Neural cell (in vitro differentiated cells): ENCODE measurements around the gene MKRN1. TPM values are rescaled to one million over a fixed set of nuclear protein-coding genes. Genes with fewer than 3 reads are reported as not detected.
"Not testable (repeated sequence)": the region's sequence is repeated elsewhere in the genome, so short reads cannot be mapped to it uniquely, and the experiment has no call there.

Experiments
- H2AFZ ChIP-seq: fragments of 200-600, 300-800 bp; sonication (generic), shearing (Covaris generic); 2 replicates; pipeline ENCODE4 v1.6.0; 2014; ENCODE audit warnings: low read depth, mild to moderate bottlenecking, antibody characterized with exemption, low read length, moderate library complexity
- H3F3A ChIP-seq: fragments of 200-600 bp; shearing (Covaris generic); 2 replicates; pipeline ENCODE4 v1.6.1; 2016; ENCODE audit warnings: mild to moderate bottlenecking, moderate library complexity, mixed read lengths, antibody characterized with exemption, low read length; ENCODE audit not compliant: insufficient read depth, poor library complexity, severe bottlenecking
- H3K27ac ChIP-seq: fragments of 200-600, 300-800 bp; sonication (generic), shearing (Covaris generic); 2 replicates; pipeline ENCODE4 v1.5.1; 2014; ENCODE audit warnings: mild to moderate bottlenecking, low read length, moderate library complexity
- H3K27me3 ChIP-seq: fragments of 300-800, 200-600 bp; sonication (generic), shearing (Covaris generic); 2 replicates; pipeline ENCODE4 v1.6.0; 2014; ENCODE audit warnings: mild to moderate bottlenecking, low read depth, low read length, moderate library complexity; ENCODE audit not compliant: insufficient read depth
- H3K36me3 ChIP-seq: fragments of 300-800, 200-600 bp; sonication (generic), shearing (Covaris generic); 2 replicates; pipeline ENCODE4 v1.5.1; 2014; ENCODE audit warnings: mild to moderate bottlenecking, antibody characterized with exemption, low read length, moderate library complexity; ENCODE audit not compliant: insufficient read depth
- H3K4me2 ChIP-seq: fragments of 300-800, 200-600 bp; sonication (generic), shearing (Covaris generic); 2 replicates; pipeline ENCODE4 v1.6.0; 2014; ENCODE audit warnings: mild to moderate bottlenecking, low read length
- H3K4me3 ChIP-seq: fragments of 300-800, 200-600 bp; sonication (generic), shearing (Covaris generic); 2 replicates; pipeline ENCODE4 v1.5.1; 2014; ENCODE audit warnings: mild to moderate bottlenecking, low read length, moderate library complexity
- H3K79me2 ChIP-seq: fragments of 200-600 bp; shearing (Covaris generic); replicated peaks from 2 replicates; pipeline ENCODE4 v1.6.0; 2014; ENCODE audit warnings: mild to moderate bottlenecking, low read length, moderate library complexity; ENCODE audit not compliant: insufficient read depth
- H3K9ac ChIP-seq: fragments of 300-800, 200-600 bp; sonication (generic), shearing (Covaris generic); 2 replicates; pipeline ENCODE4 v1.6.1; 2016; ENCODE audit warnings: mild to moderate bottlenecking, low read length, mixed read lengths
- H3K9me2 ChIP-seq: fragments of 200-600 bp; shearing (Covaris generic); 2 replicates; pipeline ENCODE4 v1.6.1; 2016; ENCODE audit warnings: mild to moderate bottlenecking, low read length, mixed read lengths; ENCODE audit not compliant: insufficient read depth
- H3K9me3 ChIP-seq: fragments of 200-600, 300-800 bp; sonication (generic), shearing (Covaris generic); 2 replicates; pipeline ENCODE4 v1.6.1; 2016; ENCODE audit warnings: mild to moderate bottlenecking, mixed run types, low read length, moderate library complexity, mixed read lengths
- H4K20me1 ChIP-seq: fragments of 200-600 bp; shearing (Covaris generic); 2 replicates; pipeline ENCODE4 v1.6.1; 2016; ENCODE audit warnings: mild to moderate bottlenecking, mixed run types; ENCODE audit not compliant: insufficient read depth
- EP300 ChIP-seq: fragments of 450-650 bp; conservative IDR thresholded peaks from 2 replicates; pipeline ENCODE4 v1.6.1; 2014; ENCODE audit warnings: antibody characterized with exemption, mild to moderate bottlenecking, moderate library complexity; ENCODE audit not compliant: poor library complexity, severe bottlenecking
- EZH2 ChIP-seq: fragments of 200-600, 300-800 bp; shearing (Covaris generic), sonication (generic); IDR thresholded peaks from 2 replicates; pipeline ENCODE4 v1.6.1; 2014; ENCODE audit warnings: antibody characterized with exemption, low read length, borderline replicate concordance, mild to moderate bottlenecking; ENCODE audit not compliant: insufficient read depth, poor library complexity, severe bottlenecking
- MXI1 ChIP-seq: fragments of 450-650 bp; conservative IDR thresholded peaks from 2 replicates; pipeline ENCODE4 v1.6.1; 2014; ENCODE audit warnings: antibody characterized with exemption, mild to moderate bottlenecking; ENCODE audit not compliant: poor library complexity, severe bottlenecking
- POLR2AphosphoS5 ChIP-seq: IDR thresholded peaks from 2 replicates; pipeline ENCODE4 v1.6.1; 2012
- RAD21 ChIP-seq: fragments of 450-650 bp; conservative IDR thresholded peaks from 2 replicates; pipeline ENCODE4 v1.6.1; 2014; ENCODE audit warnings: antibody characterized with exemption, mild to moderate bottlenecking, moderate library complexity
- SMC3 ChIP-seq: fragments of 450-650 bp; conservative IDR thresholded peaks from 2 replicates; pipeline ENCODE4 v1.6.1; 2014; ENCODE audit warnings: antibody characterized with exemption, mild to moderate bottlenecking, moderate library complexity; ENCODE audit not compliant: poor library complexity
- TAF1 ChIP-seq: IDR thresholded peaks from 2 replicates; pipeline ENCODE4 v1.6.1; 2012; ENCODE audit warnings: low read depth
- polyA plus RNA-seq: library from polyadenylated mRNA; depleted of rRNA; stranded (reverse); fragments of >200 nt; gene quantifications from 2 replicates; pipeline ENCODE4 v1.2.3, GENCODE V29; 2014
- TF ChIP-seq, protein P1 (sequence below): fragments of 450-650 bp; IDR thresholded peaks from 2 replicates; pipeline ENCODE4 v1.5.1; 2014; ENCODE audit warnings: antibody characterized with exemption, mild to moderate bottlenecking, moderate library complexity; ENCODE audit not compliant: poor library complexity, severe bottlenecking
- TF ChIP-seq, protein P2 (sequence below): IDR thresholded peaks from 2 replicates; pipeline ENCODE4 v1.6.1; 2012; ENCODE audit warnings: borderline replicate concordance

The MKRN1 gene
- polyA plus RNA-seq, 1 donor from 2014 or later: 251 TPM

DNA sequence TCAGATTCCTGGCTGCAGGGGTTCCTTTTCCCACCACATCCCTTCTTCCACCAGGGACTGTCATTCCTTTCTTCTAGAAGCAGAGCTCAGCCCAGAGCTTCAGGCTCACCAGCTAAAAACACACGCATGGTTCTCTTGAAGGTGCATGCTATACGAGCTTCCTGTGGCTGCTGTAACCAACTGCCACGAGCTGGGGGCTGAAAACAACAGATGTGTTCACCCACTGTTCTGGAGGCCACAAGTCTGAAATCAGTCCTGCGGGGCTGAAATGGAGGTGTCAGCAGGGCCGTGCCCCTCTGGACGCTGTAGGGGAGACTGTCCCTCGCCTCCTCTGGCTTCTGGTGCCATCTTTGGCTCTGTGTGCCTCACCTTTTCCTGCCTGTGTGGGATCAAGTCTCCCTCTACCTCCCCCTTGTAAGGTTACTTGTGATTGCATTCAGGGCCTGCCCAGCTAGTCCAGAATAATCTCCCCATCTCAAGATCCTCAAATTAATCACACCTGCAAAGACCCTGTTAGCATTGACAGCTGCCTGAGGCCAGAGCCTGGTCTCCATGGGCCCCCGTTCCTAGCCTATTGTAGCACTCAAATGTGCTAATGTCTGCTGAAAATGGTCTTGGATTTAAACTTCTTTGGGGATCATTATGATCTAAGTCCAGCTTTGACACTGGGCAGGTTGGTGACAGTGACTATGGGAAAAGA lies 61.7 kb downstream of the MKRN1 start:
- no peak overlapping the region for H3K4me3 ChIP-seq
- no peaks in the 10 kb centered on the region for H3K36me3 ChIP-seq
- no peak overlapping the region for H2AFZ ChIP-seq
- no peak for TF ChIP-seq TAF1
- TF ChIP-seq, protein P1, sequence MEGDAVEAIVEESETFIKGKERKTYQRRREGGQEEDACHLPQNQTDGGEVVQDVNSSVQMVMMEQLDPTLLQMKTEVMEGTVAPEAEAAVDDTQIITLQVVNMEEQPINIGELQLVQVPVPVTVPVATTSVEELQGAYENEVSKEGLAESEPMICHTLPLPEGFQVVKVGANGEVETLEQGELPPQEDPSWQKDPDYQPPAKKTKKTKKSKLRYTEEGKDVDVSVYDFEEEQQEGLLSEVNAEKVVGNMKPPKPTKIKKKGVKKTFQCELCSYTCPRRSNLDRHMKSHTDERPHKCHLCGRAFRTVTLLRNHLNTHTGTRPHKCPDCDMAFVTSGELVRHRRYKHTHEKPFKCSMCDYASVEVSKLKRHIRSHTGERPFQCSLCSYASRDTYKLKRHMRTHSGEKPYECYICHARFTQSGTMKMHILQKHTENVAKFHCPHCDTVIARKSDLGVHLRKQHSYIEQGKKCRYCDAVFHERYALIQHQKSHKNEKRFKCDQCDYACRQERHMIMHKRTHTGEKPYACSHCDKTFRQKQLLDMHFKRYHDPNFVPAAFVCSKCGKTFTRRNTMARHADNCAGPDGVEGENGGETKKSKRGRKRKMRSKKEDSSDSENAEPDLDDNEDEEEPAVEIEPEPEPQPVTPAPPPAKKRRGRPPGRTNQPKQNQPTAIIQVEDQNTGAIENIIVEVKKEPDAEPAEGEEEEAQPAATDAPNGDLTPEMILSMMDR: no peak
- no peak overlapping the region for H3K4me2 ChIP-seq
- H3K9me2 ChIP-seq: no peaks in the 10 kb centered on the region
- no peaks in the 10 kb centered on the region for H3F3A ChIP-seq
- no peak overlapping the region for H3K27ac ChIP-seq
- no peak overlapping the region for H3K9ac ChIP-seq
- H3K9me3 ChIP-seq: no peaks in the 10 kb centered on the region
- no peaks in the 10 kb centered on the region for H3K79me2 ChIP-seq
- H3K27me3 ChIP-seq: no peaks in the 10 kb centered on the region
- no peaks in the 10 kb centered on the region for H4K20me1 ChIP-seq

DNA sequence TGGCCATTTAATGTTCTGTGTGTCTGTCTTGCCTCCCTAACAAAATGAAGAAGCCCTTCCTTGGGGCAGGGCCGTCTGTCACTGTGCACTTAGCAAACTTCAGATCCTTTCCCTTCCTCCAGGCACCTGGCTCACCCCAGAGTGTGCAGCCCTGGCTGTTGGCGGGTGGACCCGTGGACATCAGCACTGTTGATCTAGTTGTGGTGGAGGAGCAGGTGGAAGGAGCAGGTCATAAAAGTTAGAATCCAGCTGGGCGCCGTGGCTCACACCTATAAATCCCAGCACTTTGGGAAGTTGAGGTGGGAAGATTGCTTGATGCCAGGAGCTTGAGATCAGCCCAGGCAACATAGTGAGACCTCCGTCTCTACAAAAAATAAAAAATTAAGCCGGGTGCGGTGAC lies 62.7 kb downstream of the MKRN1 start:
- Histone ChIP-seq H2AFZ (no peak overlapping the region), H4K20me1 (no peaks in the 10 kb centered on the region), H3K27me3 (no peaks in the 10 kb centered on the region), H3K9ac (no peak overlapping the region), H3K9me2 (no peaks in the 10 kb centered on the region), H3K4me2 (no peak overlapping the region), H3F3A (no peaks in the 10 kb centered on the region), H3K4me3 (no peak overlapping the region), H3K36me3 (no peaks in the 10 kb centered on the region), H3K79me2 (no peaks in the 10 kb centered on the region), H3K9me3 (no peaks in the 10 kb centered on the region), H3K27ac (no peak overlapping the region)
- TF ChIP-seq POLR2AphosphoS5 (no peak), EP300 (no peak), MXI1 (no peak), EZH2 (no peak), SMC3 (no peak), RAD21 (no peak), TAF1 (no peak)
- TF ChIP-seq, protein P2, sequence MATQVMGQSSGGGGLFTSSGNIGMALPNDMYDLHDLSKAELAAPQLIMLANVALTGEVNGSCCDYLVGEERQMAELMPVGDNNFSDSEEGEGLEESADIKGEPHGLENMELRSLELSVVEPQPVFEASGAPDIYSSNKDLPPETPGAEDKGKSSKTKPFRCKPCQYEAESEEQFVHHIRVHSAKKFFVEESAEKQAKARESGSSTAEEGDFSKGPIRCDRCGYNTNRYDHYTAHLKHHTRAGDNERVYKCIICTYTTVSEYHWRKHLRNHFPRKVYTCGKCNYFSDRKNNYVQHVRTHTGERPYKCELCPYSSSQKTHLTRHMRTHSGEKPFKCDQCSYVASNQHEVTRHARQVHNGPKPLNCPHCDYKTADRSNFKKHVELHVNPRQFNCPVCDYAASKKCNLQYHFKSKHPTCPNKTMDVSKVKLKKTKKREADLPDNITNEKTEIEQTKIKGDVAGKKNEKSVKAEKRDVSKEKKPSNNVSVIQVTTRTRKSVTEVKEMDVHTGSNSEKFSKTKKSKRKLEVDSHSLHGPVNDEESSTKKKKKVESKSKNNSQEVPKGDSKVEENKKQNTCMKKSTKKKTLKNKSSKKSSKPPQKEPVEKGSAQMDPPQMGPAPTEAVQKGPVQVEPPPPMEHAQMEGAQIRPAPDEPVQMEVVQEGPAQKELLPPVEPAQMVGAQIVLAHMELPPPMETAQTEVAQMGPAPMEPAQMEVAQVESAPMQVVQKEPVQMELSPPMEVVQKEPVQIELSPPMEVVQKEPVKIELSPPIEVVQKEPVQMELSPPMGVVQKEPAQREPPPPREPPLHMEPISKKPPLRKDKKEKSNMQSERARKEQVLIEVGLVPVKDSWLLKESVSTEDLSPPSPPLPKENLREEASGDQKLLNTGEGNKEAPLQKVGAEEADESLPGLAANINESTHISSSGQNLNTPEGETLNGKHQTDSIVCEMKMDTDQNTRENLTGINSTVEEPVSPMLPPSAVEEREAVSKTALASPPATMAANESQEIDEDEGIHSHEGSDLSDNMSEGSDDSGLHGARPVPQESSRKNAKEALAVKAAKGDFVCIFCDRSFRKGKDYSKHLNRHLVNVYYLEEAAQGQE: no peak
- TF ChIP-seq, protein P1: no peak

DNA sequence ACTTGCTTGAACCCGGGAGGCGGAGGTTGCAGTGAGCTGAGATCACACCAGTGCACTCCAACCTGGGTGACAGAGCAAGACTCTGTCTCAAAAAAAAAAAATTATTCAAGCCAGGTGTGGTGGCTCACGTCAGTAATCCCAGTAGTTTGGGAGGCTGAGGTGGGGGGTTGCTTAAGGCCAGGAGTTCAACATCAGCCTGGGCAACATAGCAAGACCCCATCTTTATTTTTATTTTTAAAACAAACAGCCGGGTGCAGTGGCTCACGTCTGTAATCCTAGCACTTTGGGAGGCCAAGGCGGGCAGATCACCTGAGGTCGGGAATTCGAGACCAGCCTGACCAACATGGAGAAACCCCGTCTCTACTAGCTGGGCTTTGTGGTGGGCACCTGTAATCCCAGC lies 63.5 kb downstream of the MKRN1 start:
- not testable (repeated sequence) for H3K9me3 ChIP-seq, H2AFZ ChIP-seq, H3K36me3 ChIP-seq, H3K27ac ChIP-seq, H3K4me3 ChIP-seq, H3K9ac ChIP-seq, H3K4me2 ChIP-seq, H3K27me3 ChIP-seq, H3F3A ChIP-seq, H3K9me2 ChIP-seq, H4K20me1 ChIP-seq, H3K79me2 ChIP-seq
